NCI-H748 (cell line): ENCODE data around the gene KCNQ5.
"Not testable (repeated sequence)": the region's sequence is repeated elsewhere in the genome, so short reads cannot be mapped to it uniquely, and the experiment has no call there.

Experiments
- DNase-seq: peaks from one replicate; lab custom pipeline; 2025; ENCODE audit not compliant: unreplicated experiment; lab: John Stamatoyannopoulos, UW

The KCNQ5 gene

GRCh38 chr6:72892901-72893300, 271.0 kb downstream of the KCNQ5 start:
- no peak for DNase-seq

GRCh38 chr6:72894091-72894490, 272.2 kb downstream of the KCNQ5 start:
- DNase-seq = peak; percentile 91

GRCh38 chr6:72898313-72898712, 276.4 kb downstream of the KCNQ5 start:
- DNase-seq = not testable (repeated sequence)

DNA sequence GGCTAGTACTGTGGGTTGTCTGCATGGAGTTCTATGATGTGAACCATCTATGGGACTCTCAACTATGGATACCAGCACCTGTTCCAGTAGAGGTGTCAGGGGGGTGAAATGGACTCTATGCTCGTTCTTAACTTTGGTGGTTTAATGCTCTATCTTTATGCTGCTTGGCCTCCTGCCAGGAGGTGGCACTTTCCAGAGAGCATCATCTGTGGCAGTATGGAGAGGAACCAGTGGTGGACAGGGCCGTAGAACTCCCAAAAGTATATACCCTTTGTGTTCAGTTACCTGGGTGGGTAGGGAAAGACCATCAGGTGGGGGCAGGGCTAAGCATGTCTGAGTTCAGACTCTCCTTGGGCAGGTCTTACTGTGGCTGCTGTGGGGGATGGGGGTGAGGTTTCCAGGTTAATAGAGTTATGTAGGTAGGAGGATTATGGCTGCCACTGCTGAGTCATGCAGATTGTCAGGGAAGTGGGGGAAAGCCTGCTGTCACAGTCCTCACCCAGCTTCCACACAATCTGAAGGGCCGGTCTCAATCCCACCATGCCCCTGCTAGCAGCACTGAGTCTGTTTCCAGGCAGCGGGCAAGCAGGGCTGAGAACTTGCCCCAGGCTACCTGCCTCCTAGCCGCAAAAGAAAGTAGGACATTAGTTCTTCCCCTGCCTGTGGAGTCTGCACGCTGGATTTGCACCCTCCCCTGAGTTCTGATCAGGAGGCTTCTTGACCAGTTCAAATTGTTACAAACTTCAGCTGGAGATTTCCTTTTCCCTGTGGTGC, 284.0 kb downstream of the KCNQ5 start:
- DNase-seq = no peak

- DNase-seq = no peak
These were observed 289.7 kb downstream of the KCNQ5 start for GRCh38 chr6:72911463-72912155.

- DNase-seq = no peak
These were observed 291.9 kb downstream of the KCNQ5 start for GRCh38 chr6:72913797-72914196.

GRCh38 chr6:72916298-72916697, 294.4 kb downstream of the KCNQ5 start:
- no peak for DNase-seq

DNA sequence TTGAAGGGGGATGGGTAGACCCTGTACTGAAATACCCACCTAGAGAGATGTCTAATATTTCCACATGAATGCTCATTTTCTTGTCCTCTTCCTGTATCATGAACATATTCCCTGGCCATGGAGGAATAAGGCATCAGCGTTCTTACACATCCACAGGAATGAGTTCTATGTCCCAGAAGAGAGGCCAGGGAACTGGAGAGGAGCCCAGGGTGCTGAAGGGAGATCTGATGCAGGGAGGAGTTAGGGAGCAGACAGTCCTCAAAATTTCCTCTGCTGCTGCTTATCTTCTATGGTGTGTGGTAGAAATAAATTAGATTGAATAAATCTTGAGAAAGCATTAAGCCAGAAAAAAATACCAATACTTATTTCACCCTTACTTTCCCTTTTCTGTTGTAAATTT, 295.0 kb downstream of the KCNQ5 start:
- DNase-seq = no peak

GRCh38 chr6:72922401-72922800, 300.5 kb downstream of the KCNQ5 start:
- no peak for DNase-seq

GRCh38 chr6:72925136-72925535, 303.3 kb downstream of the KCNQ5 start:
- no peak for DNase-seq

DNA sequence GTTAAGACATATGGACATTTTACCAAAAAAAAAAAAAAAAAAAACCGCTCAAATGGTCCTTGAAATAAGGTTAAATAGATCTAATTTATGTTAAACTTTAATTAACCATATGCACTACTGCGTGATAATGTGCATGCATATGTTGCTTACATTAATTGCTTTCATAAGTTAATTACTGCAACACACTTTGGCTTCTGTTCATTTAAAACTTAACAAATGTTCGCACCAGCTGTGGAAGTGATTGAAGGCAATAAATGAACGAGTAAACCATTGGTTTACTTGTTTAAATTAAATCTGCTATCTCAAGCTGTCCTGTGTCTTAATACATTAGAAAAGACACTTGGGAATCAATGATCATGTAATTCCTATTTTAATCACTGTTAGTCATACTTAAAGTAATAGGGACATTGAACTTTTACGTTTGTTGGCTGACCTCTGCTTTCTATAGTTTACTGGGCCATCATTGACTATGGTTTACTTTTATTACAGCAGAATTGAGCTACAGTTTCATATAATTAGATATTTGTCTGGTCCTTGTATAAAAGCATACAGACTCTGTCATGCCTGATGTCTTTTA, 308.8 kb downstream of the KCNQ5 start:
- peak; percentile 59 for DNase-seq

DNA sequence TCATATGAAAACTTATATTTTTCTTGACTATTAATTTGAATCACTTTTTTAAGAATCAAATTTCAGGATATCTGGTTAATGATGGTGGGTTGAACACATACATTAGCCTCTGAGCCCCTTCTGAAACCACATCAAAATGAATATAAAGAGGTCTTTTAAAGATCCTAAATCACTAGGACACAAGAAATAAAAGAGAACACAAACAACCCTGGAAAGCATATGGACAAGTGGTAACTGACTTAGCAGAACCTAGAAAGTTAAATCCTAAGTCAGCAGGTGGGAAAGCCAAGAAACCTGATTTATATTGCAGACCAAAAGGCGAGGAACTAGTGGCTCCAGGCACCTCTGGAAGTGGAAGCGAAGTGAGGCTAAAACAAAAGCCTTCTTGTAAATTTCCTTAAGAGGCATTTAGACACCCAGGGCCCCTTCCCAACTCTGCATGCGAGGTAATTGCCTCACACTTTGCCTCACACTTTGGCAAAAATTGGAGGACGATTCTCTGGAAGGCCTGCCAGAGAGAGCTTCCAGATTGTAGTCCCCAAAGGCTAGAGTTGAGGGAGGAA, 309.5 kb downstream of the KCNQ5 start:
- DNase-seq = no peak

GRCh38 chr6:72933233-72933632, 311.4 kb downstream of the KCNQ5 start:
- DNase-seq = no peak

DNA sequence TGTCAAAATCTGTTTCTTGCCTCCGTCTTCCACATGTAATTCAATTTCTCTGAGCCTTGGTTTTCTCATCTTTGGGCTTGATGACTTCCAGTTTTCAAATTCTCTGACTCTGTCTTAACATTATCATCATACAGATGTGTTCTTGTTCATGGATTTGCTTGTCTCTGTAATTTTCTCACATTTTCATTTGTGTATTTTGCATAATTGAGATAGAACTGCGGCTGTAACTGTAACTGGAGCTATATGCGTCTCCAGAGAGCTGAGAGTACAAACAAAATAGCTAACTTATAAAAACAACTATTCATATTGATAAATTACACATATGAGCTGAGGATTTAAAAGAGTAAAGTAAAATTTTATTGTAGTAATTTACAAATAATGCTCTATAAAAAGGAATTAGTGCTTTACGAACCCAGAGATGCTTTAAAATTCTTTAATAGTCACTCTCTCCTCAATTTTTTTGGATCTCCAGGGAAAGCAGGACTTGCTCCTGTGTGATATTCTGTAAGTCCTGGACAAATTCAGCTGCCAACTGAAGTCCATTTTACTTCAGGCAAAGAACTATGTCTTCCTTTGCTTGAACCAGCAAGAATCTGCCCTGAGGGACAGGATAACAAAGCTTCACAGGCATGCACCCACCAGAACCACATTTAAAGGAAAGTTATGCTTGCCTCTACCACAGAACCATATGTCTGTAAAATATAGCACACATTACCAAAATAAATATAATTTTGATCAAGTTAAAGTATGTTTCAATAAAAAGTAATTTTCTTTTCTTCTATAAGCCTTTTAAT, 315.1 kb downstream of the KCNQ5 start:
- no peak for DNase-seq

- DNase-seq = no peak
These were observed 316.2 kb downstream of the KCNQ5 start for GRCh38 chr6:72938104-72938503.

DNA sequence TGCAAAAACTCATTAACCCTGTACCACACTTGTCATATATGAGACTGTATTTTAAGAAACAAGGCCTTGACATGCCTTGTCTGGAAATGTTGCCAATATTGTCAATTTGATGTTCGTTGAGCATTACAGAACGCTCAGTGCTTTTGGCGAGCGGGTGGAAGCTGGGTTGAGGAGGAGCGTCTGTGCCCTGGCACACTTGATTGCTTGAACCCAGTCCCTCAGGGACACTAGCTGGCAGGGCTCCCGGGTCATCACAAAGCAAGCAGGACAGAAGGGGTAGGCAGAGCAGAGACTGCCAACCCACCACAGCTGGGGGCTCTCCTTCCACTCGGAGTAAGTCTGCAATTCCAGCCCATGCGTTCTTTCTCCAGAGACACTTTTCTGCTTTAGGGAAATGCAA, 317.1 kb downstream of the KCNQ5 start:
- DNase-seq = no peak

DNA sequence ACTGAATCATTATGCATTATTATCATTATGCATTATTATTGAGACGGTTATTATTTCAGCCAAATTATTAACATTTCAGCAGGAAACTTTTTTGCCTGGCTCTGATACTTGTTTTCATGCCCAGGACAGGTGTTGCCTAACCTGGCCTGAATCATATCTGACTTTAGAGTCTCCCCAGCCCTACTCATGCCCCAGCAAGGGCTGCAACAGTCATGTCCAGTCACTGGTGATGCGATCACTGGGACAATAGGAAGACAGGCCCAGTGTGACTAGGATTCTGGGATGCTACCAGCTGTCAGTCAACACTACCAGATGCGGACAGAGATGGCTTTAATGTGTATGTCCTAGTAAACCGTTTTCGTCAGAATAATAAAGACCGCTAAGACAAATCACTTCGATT, 318.4 kb downstream of the KCNQ5 start:
- peak; percentile 72 for DNase-seq

DNA sequence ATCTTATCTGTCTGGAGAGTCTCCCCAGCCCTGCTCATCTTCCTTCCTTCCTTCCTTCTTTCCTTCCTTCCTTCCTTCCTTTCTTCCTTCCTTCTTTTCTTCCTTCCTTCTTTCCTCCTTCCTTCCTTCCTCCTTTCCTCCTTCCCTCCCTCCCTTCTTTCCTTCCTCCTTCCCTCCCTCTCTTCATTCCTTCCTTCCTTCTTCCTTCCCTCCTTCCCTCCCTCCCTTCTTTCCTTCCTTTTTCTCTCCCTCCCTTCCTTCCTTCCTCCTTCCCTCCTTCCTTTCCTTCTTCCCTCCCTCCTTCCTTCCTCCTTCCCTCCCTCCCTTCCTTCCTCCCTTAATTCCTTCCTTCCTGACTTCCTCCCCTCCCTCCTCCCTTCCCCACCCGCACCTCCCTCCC, 319.4 kb downstream of the KCNQ5 start:
- no peak for DNase-seq

DNA sequence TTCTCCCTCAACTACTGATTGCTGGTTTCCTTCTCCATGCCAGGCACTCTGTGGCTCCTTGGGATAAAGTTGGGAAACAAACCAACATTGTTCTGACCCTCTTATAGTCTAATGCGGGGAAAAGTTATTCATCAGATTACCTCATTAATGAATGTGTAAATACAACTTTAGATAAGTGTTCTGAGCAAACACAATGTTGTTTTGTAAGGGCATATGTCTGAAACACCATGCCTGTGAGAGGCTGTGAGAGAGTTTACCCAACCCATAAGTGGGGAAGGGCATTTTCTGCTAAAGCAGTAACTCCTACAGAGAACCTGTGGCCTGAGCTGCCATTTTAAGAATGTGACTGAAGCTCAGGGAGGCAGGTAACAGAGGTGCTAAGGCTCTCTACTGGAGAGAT, 319.9 kb downstream of the KCNQ5 start:
- DNase-seq = peak; percentile 91

DNA sequence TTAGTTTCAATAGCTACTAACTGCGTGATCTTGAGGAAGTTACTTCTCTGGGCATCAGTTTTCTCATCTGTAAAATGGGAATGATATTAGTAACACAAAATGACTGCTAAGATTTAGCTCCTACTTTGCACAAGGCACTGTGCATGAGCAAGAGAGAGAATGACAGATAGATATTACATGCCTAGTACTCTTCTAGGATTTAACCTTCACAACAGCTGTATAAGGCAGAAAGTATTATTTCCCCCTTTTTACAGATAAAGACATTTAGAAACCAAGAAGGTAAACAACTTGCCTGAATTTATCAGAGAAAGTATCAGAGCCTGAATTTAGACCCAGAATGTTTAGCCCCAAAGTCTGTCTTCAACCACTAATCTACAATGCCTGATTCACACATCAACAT, 321.8 kb downstream of the KCNQ5 start:
- no peak for DNase-seq

- DNase-seq = no peak
These were observed 322.8 kb downstream of the KCNQ5 start for GRCh38 chr6:72944660-72945059.
